ENCODE measurements around the gene DAPK1. TPM values are rescaled to one million over a fixed set of nuclear protein-coding genes. Genes with fewer than 3 reads are reported as not detected.

Gene DAPK1
- total RNA-seq, 1 donor from 2014 or later: 67.4 TPM

- DNase-seq: no peak
Observed at GRCh38 chr9:87695523-87695922, 197.9 kb downstream of the DAPK1 start.

GRCh38 chr9:87696641-87697040 lies 199.0 kb downstream of the DAPK1 start:
- DNase-seq: no peak

GRCh38 chr9:87698069-87698809 lies 200.6 kb downstream of the DAPK1 start:
- no peak for DNase-seq

GRCh38 chr9:87699835-87700234 lies 202.2 kb downstream of the DAPK1 start:
- no peak for DNase-seq

- DNase-seq: no peak
Observed at GRCh38 chr9:87701491-87701890, 203.8 kb downstream of the DAPK1 start.

- no peak for DNase-seq
Observed at GRCh38 chr9:87701931-87702421, 204.3 kb downstream of the DAPK1 start.

- no peak for DNase-seq
Observed at GRCh38 chr9:87702921-87703320, 205.3 kb downstream of the DAPK1 start.

- no peak for DNase-seq
Observed at GRCh38 chr9:87703636-87704276, 206.1 kb downstream of the DAPK1 start.

GRCh38 chr9:87704342-87704741 lies 206.7 kb downstream of the DAPK1 start:
- no peak for DNase-seq

GRCh38 chr9:87706066-87706739 lies 208.5 kb downstream of the DAPK1 start:
- DNase-seq: no peak

GRCh38 chr9:87707805-87708506 lies 210.3 kb downstream of the DAPK1 start:
- no peak for DNase-seq

- no peak for DNase-seq
Observed at GRCh38 chr9:87708546-87708945, 210.9 kb downstream of the DAPK1 start.

GRCh38 chr9:87708986-87709728 lies 211.5 kb downstream of the DAPK1 start:
- DNase-seq: no peak

- DNase-seq: no peak
Observed at GRCh38 chr9:87710443-87710842, 212.8 kb downstream of the DAPK1 start.

GRCh38 chr9:87711857-87712800 lies 214.5 kb downstream of the DAPK1 start:
- no peak for DNase-seq

- no peak for DNase-seq
Observed at GRCh38 chr9:87712801-87713277, 215.2 kb downstream of the DAPK1 start.

GRCh38 chr9:87713278-87713987 lies 215.8 kb downstream of the DAPK1 start:
- DNase-seq: peak; percentile 60

GRCh38 chr9:87713988-87714330 lies 216.3 kb downstream of the DAPK1 start:
- no peak for DNase-seq

GRCh38 chr9:87714819-87715218 lies 217.2 kb downstream of the DAPK1 start:
- DNase-seq: no peak

GRCh38 chr9:87716141-87716540 lies 218.5 kb downstream of the DAPK1 start:
- no peak for DNase-seq

Measured in occipital lobe (tissue), 2 donors.